PC-9 (cell line): ENCODE data around the gene FAM174B. TPM values are rescaled to one million over a fixed set of nuclear protein-coding genes. Genes with fewer than 3 reads are reported as not detected.

Experiments used
- BruUV-seq: library from RNA; stranded (reverse); fragments of 400-500 nt; replicated peaks from 2 replicates; lab custom pipeline; 2021; lab: Mats Ljungman, UMichigan
- CTCF ChIA-PET: fragments of 300-600 bp; sonication (Branson Sonifier 250); formaldehyde crosslinking; loops from one replicate; lab custom pipeline; 2022; ENCODE audit warnings: antibody characterized with exemption; lab: Charles Lee
- POLR2A ChIA-PET: fragments of 300-600 bp; sonication (Branson Sonifier 250); formaldehyde crosslinking; loops from one replicate; lab custom pipeline; 2022; ENCODE audit warnings: antibody characterized with exemption; ENCODE audit not compliant: unreplicated experiment; lab: Charles Lee
- DNase-seq, 2 experiments: peaks; one replicate each; pipeline versions ENCODE4 v3.0.0 to v3.0.0-alpha.2; 2015 to 2022; ENCODE audit warnings: mixed read lengths in 1 of 2
- H2AFZ ChIP-seq: fragments of 200-600 bp; sonication (generic); 2 replicates; pipeline ENCODE4 v1.8.1; 2017; ENCODE audit warnings: antibody characterized with exemption
- H3F3A ChIP-seq: fragments of 200-600 bp; sonication (generic); 2 replicates; pipeline ENCODE4 v1.8.1; 2017; ENCODE audit warnings: antibody characterized with exemption, mild to moderate bottlenecking, low read depth; ENCODE audit not compliant: insufficient read depth
- H3K27ac ChIP-seq: fragments of 200-600 bp; sonication (generic); 2 replicates; pipeline ENCODE4 v1.6.1; 2016; ENCODE audit warnings: mixed run types
- H3K27me3 ChIP-seq: fragments of 200-600 bp; sonication (generic); 2 replicates; pipeline ENCODE4 v1.6.1; 2016; ENCODE audit warnings: low read depth, mixed run types; ENCODE audit not compliant: insufficient read depth
- H3K36me3 ChIP-seq: fragments of 200-600 bp; sonication (generic); 2 replicates; pipeline ENCODE4 v1.6.1; 2016; ENCODE audit warnings: low read depth, mixed run types
- H3K4me1 ChIP-seq: fragments of 200-600 bp; sonication (generic); replicated peaks from 2 replicates; pipeline ENCODE4 v1.6.1; 2016; ENCODE audit warnings: mixed run types; ENCODE audit not compliant: insufficient read depth
- H3K4me2 ChIP-seq: fragments of 200-600 bp; sonication (generic); 2 replicates; pipeline ENCODE4 v1.6.1; 2017; ENCODE audit warnings: mixed run types
- H3K4me3 ChIP-seq: fragments of 200-600 bp; sonication (generic); 2 replicates; pipeline ENCODE4 v1.6.1; 2016; ENCODE audit warnings: mixed run types
- H3K79me2 ChIP-seq: fragments of 200-600 bp; sonication (generic); 2 replicates; pipeline ENCODE4 v1.6.1; 2017; ENCODE audit warnings: low read depth, mixed run types
- H3K9me2 ChIP-seq: fragments of 200-600 bp; sonication (generic); 2 replicates; pipeline ENCODE4 v1.8.1; 2017; ENCODE audit warnings: mild to moderate bottlenecking; ENCODE audit not compliant: insufficient read depth
- H3K9me3 ChIP-seq: fragments of 200-600 bp; sonication (generic); 2 replicates; pipeline ENCODE4 v1.8.1; 2016; ENCODE audit warnings: low read depth; ENCODE audit not compliant: insufficient read depth
- H4K20me1 ChIP-seq: fragments of 200-600 bp; sonication (generic); 2 replicates; pipeline ENCODE4 v1.8.1; 2017; ENCODE audit not compliant: insufficient read depth
- EZH2 ChIP-seq: fragments of 200-600 bp; sonication (generic); IDR thresholded peaks from 2 replicates; pipeline ENCODE4 v1.8.0; 2017; ENCODE audit warnings: antibody characterized with exemption, low read depth
- intact Hi-C: fragments of 100-400 bp; cut with micrococcal nuclease; formaldehyde crosslinking; loops from one replicate; pipeline ENCODE4 v1.10.0; 2022; ENCODE audit not compliant: unreplicated experiment
- total RNA-seq: library from RNA; stranded (reverse); gene quantifications from 2 replicates; pipeline ENCODE4 v1.2.3, GENCODE V29; 2021
- TF ChIP-seq, protein P1 (sequence below): fragments of 200-600 bp; sonication (generic); conservative IDR thresholded peaks from 2 replicates; pipeline ENCODE4 v1.6.1; 2017; ENCODE audit warnings: mixed run types, antibody characterized with exemption, mild to moderate bottlenecking, moderate library complexity

FAM174B gene
- total RNA-seq, 1 experiment from 2014 or later, result 90.3 TPM

DNA sequence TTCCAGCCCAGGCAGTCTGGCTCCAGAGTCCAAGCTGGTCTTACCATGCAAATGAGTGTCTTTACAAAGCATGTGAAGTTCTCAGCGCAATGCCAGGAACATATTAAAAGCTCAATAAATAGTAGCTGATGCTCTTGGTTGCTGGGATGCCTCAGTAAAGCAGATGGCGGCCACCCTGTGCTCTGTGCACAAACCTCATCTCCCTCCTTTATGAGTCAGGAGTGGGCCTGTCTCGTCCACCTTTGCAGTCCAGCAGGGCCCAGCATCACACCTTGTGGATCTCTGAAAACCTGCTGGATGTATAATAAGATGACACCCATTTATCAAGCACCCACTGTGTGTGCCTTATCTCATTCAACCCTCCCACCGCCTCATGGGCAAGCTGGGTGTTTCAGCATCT is 42.7 kb downstream of the FAM174B start:
- no peak for DNase-seq
- no TSS peak for BruUV-seq
- no peak overlapping the region for H2AFZ ChIP-seq
- H4K20me1 ChIP-seq, result no peaks in the 10 kb centered on the region; the same call in 1 of the 2 replicates
- H3K79me2 ChIP-seq, result peaks cover 12% of the 10 kb centered on the region; the same call in 1 of the 2 replicates
- H3K27me3 ChIP-seq, result no peaks in the 10 kb centered on the region
- no peak overlapping the region for H3K4me3 ChIP-seq
- H3K9me3 ChIP-seq, result no peaks in the 10 kb centered on the region
- H3K36me3 ChIP-seq, result peaks cover 12% of the 10 kb centered on the region
- CTCF ChIA-PET, result no interaction called here
- POLR2A ChIA-PET, result no interaction called here
- no peaks in the 10 kb centered on the region; the same call in 1 of the 2 replicates for H3K4me1 ChIP-seq
- no peak overlapping the region for H3K27ac ChIP-seq
- no peaks in the 10 kb centered on the region for H3K9me2 ChIP-seq
- peaks cover 14% of the 10 kb centered on the region; the same call in 1 of the 2 replicates for H3F3A ChIP-seq
- intact Hi-C loops, result loop anchor here (2.0 to 10.0 kb wide), 2 partner anchors 88 to 102 kb away; no protein-coding TSS in a partner anchor
- no peak for TF ChIP-seq EZH2
- TF ChIP-seq, protein P1, sequence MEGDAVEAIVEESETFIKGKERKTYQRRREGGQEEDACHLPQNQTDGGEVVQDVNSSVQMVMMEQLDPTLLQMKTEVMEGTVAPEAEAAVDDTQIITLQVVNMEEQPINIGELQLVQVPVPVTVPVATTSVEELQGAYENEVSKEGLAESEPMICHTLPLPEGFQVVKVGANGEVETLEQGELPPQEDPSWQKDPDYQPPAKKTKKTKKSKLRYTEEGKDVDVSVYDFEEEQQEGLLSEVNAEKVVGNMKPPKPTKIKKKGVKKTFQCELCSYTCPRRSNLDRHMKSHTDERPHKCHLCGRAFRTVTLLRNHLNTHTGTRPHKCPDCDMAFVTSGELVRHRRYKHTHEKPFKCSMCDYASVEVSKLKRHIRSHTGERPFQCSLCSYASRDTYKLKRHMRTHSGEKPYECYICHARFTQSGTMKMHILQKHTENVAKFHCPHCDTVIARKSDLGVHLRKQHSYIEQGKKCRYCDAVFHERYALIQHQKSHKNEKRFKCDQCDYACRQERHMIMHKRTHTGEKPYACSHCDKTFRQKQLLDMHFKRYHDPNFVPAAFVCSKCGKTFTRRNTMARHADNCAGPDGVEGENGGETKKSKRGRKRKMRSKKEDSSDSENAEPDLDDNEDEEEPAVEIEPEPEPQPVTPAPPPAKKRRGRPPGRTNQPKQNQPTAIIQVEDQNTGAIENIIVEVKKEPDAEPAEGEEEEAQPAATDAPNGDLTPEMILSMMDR, result no peak
- no peak overlapping the region for H3K4me2 ChIP-seq

DNA sequence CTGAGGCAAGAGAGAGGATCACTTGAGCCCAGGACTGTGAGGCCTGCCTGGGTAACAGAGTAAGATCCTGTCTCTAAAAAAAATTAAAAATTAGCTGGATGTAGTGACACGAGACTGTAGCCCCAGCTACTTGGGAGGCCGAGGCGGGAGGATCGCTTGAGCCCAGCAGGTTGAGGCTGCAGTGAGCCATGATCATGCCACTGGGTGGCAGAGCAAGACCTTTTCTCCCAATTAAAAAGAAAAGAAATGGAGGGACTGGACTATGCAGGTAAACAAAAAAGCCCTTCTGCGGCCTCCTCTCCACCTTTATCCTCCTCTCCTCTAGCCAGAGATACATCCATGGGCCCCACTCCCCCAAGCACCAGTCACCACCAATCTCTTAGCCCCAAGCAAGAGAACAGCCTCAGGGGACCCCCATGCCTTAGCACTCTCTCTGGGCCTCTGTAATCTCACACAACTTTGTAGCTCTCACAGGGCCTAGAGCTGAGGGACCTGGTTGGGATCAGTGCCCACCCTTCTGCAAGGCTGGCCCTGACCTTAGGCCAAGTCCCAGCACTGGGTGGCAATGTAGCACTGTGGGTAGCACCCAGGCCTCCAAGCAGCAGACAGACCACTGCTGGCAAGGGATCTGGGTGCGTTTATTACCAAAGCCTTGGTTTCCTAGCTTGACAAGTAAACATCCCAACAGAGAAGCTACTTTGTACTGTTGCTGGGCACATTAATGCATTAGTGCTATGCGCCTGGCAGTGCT is 43.4 kb downstream of the FAM174B start:
- no peak overlapping the region for H3K4me2 ChIP-seq
- no peak for DNase-seq
- peaks cover 12% of the 10 kb centered on the region for H3K36me3 ChIP-seq
- intact Hi-C loops, result loop anchor here (2.0 to 10.0 kb wide), 2 partner anchors 87 to 103 kb away; no protein-coding TSS in a partner anchor
- TF ChIP-seq, protein P1, result no peak
- TF ChIP-seq EZH2, result no peak
- no peak overlapping the region for H2AFZ ChIP-seq
- no peaks in the 10 kb centered on the region; the same call in 1 of the 2 replicates for H4K20me1 ChIP-seq
- BruUV-seq, result no TSS peak
- no peaks in the 10 kb centered on the region for H3K9me3 ChIP-seq
- no peak overlapping the region for H3K4me3 ChIP-seq
- CTCF ChIA-PET, result interaction anchor here (0.6 kb wide), 1 partner anchor 191 kb away, joined by 3 read pairs; no protein-coding TSS in a partner anchor
- H3K79me2 ChIP-seq, result peaks cover 7% of the 10 kb centered on the region; the same call in 1 of the 2 replicates
- POLR2A ChIA-PET, result no interaction called here
- no peaks in the 10 kb centered on the region for H3K4me1 ChIP-seq
- H3K9me2 ChIP-seq, result no peaks in the 10 kb centered on the region
- no peak overlapping the region for H3K27ac ChIP-seq
- H3K27me3 ChIP-seq, result no peaks in the 10 kb centered on the region
- peaks cover 14% of the 10 kb centered on the region; the same call in 1 of the 2 replicates for H3F3A ChIP-seq

DNA sequence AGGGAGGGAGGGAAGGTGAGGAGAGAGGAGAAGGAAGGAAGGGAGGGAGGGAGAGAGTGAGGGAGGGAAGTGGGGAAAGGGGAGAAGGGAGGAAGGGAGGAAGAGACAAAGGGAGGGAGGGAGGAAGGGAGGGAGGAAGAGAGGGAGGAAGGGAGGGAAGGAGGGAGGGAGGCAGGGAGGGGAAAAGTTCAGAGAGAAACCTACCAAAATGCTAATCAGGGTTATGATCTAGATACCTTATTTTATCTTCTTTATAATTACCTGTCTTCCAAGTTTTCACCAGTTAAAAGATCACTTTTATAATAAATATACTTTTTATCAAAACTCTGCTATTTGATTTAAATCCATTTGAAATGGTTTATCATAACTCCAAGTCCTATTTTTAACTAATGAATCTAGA is 44.4 kb downstream of the FAM174B start:
- peaks cover 14% of the 10 kb centered on the region; the same call in 1 of the 2 replicates for H3F3A ChIP-seq
- no peak overlapping the region for H3K4me2 ChIP-seq
- H4K20me1 ChIP-seq, result no peaks in the 10 kb centered on the region; the same call in 1 of the 2 replicates
- no peaks in the 10 kb centered on the region for H3K9me3 ChIP-seq
- BruUV-seq, result no TSS peak
- no peak overlapping the region for H3K4me3 ChIP-seq
- H3K79me2 ChIP-seq, result 0 out of 2 replicates have a peak, but pooled peaks cover under 1% of the 10 kb centered on the region
- intact Hi-C loops, result loop anchor here (10.0 kb wide), 1 partner anchor 86 kb away; no protein-coding TSS in a partner anchor
- no peak overlapping the region for H3K27ac ChIP-seq
- POLR2A ChIA-PET, result no interaction called here
- no peak overlapping the region for H2AFZ ChIP-seq
- CTCF ChIA-PET, result no interaction called here
- H3K4me1 ChIP-seq, result no peaks in the 10 kb centered on the region
- DNase-seq, result no peak
- H3K36me3 ChIP-seq, result peaks cover 12% of the 10 kb centered on the region
- no peak for TF ChIP-seq EZH2
- TF ChIP-seq, protein P1, result no peak
- no peaks in the 10 kb centered on the region for H3K27me3 ChIP-seq
- no peaks in the 10 kb centered on the region for H3K9me2 ChIP-seq
